RWPE2 (cell line): ENCODE data around the gene BRF1.

Experiments
- ATAC-seq: fragments of 200-7000 bp; cut with Tn5 transposase; 3 replicates; pipeline ENCODE4 v1.9.1; 2021; ENCODE audit warnings: low read depth
- DNase-seq: peaks from one replicate; pipeline ENCODE4 v3.0.0-alpha.2; 2020; ENCODE audit warnings: low spot score
- H3K27ac ChIP-seq: fragments of 450-650 bp; 2 replicates; pipeline ENCODE4 v1.5.1; 2017; ENCODE audit warnings: mild to moderate bottlenecking; ENCODE audit not compliant: poor library complexity, severe bottlenecking
- H3K27me3 ChIP-seq: fragments of 250-450 bp; sonication (Bioruptor Pico); 2 replicates; pipeline ENCODE4 v1.5.1; 2021; ENCODE audit warnings: mild to moderate bottlenecking, moderate library complexity; ENCODE audit not compliant: insufficient read depth, poor library complexity, severe bottlenecking
- H3K36me3 ChIP-seq: fragments of 250-450 bp; sonication (Bioruptor Pico); 2 replicates; pipeline ENCODE4 v1.5.1; 2020; ENCODE audit warnings: low read depth, mild to moderate bottlenecking, moderate library complexity
- H3K4me1 ChIP-seq: fragments of 250-450 bp; sonication (Bioruptor Pico); 2 replicates; pipeline ENCODE4 v1.5.1; 2021; ENCODE audit warnings: mild to moderate bottlenecking, moderate library complexity; ENCODE audit not compliant: insufficient read depth, poor library complexity, severe bottlenecking
- H3K4me3 ChIP-seq: fragments of 250-450 bp; sonication (Bioruptor Pico); 2 replicates; pipeline ENCODE4 v1.5.1; 2021; ENCODE audit warnings: mild to moderate bottlenecking, moderate library complexity; ENCODE audit not compliant: severe bottlenecking
- H3K9me3 ChIP-seq: fragments of 250-450 bp; sonication (Bioruptor Pico); 2 replicates; pipeline ENCODE4 v1.5.1; 2021; ENCODE audit warnings: mild to moderate bottlenecking, moderate library complexity; ENCODE audit not compliant: severe bottlenecking
- TF ChIP-seq, protein P1 (sequence below): fragments of 450-650 bp; IDR thresholded peaks from one replicate; pipeline ENCODE4 v1.5.1; 2017; ENCODE audit warnings: mild to moderate bottlenecking, moderate library complexity; ENCODE audit not compliant: poor library complexity, severe bottlenecking

BRF1 gene

DNA sequence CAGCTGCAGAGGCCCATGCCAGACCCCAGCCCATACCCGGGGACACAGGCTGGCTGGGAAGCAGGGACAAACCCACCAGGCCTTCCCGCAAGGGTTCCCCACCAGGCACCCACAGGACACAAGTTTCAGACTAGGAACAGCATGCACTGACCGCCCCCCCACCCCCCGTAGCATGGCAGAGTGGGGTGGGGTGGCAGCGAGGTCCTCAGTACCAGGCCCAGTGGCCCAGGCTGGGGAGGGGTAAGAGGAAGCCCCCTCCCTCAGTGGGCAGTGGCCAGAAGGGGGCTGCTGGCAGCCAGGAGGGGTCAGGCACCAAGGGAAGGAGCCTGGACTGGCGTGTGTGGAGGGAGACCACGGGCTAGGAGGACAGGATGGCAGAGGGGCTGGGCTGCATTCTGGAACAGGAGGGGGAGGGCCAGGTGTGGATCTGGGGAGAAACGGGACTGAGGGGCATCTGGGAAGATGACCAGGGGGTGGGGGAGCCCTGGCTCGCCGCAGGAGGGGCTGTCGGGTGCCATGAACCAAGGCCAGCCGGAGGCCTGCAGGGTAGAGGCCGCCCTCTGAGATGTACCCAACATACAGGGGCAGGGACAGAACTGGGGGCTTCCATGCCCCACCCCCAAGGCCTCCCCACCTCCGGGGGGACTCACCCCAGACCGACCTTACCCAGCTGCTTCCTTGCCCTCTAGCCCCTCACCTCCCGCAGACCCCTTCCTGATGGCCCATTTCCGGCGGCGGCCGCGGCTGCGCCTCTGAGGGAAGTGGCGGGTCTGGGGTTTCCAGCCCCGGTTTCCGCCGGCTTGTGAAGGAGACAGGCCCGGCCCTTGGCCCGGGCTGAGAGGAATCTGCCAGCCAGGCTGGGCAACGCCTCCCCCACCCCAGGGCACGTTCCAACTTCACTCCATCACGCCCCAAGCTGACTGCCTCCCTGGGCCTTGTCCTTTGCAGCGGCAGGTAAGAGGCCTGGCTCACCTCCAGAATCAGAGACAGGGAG is 126.6 kb downstream of the BRF1 start:
- Histone ChIP-seq H3K36me3 (no peaks in the 10 kb centered on the region), H3K4me3 (no peak overlapping the region), H3K4me1 (peaks cover 6% of the 10 kb centered on the region), H3K27ac (peak overlapping the region; percentile 46), H3K9me3 (no peaks in the 10 kb centered on the region), H3K27me3 (no peaks in the 10 kb centered on the region)
- no peak for DNase-seq
- TF ChIP-seq, protein P1, sequence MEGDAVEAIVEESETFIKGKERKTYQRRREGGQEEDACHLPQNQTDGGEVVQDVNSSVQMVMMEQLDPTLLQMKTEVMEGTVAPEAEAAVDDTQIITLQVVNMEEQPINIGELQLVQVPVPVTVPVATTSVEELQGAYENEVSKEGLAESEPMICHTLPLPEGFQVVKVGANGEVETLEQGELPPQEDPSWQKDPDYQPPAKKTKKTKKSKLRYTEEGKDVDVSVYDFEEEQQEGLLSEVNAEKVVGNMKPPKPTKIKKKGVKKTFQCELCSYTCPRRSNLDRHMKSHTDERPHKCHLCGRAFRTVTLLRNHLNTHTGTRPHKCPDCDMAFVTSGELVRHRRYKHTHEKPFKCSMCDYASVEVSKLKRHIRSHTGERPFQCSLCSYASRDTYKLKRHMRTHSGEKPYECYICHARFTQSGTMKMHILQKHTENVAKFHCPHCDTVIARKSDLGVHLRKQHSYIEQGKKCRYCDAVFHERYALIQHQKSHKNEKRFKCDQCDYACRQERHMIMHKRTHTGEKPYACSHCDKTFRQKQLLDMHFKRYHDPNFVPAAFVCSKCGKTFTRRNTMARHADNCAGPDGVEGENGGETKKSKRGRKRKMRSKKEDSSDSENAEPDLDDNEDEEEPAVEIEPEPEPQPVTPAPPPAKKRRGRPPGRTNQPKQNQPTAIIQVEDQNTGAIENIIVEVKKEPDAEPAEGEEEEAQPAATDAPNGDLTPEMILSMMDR: no peak
- peak; percentile 58 for ATAC-seq

DNA sequence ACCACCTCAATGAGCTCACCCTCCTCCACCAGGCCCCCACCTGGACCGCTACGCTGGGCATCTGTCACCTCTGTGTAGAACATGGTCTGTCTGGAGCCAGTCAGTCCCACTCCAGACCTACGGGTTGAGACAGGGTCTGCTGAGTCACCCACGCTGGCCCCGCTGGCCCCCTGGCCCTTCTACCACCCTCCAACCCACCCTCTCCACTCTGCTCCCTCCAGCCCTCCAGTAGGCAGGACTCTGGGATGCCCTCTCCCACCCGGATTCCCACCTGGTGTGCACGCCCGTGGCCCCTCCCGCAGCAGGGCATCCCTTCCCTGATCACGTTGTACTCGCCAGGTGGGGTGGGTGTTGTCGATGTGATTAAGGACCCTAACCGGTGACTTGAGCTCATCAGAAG is 127.7 kb downstream of the BRF1 start:
- no peaks in the 10 kb centered on the region for H3K36me3 ChIP-seq
- DNase-seq: no peak
- H3K4me3 ChIP-seq: no peak overlapping the region
- H3K27ac ChIP-seq: no peak overlapping the region
- peaks cover 6% of the 10 kb centered on the region for H3K4me1 ChIP-seq
- no peak for ATAC-seq
- TF ChIP-seq, protein P1: no peak
- no peaks in the 10 kb centered on the region for H3K9me3 ChIP-seq
- no peaks in the 10 kb centered on the region for H3K27me3 ChIP-seq

DNA sequence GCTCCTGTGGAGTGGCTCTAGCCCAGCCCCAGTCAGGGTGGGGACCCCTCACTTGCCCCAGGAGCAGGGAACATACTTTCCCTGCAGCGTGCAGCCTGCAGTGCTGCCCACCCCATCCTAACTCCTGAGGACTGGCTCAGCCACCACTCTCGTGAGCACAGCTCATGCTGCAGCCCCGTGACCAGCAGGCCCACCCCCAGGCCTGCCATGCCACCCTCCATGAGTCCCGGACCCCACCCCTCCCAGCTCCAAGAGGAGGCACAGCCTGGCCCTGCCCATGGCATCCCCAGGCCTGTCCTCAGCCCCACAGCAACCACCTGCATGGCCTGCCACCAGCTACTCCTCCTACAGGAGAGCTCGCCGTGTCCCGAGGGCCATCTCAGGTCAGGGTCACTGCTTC is 128.3 kb downstream of the BRF1 start:
- Histone ChIP-seq H3K36me3 (no peaks in the 10 kb centered on the region), H3K9me3 (no peaks in the 10 kb centered on the region), H3K27me3 (no peaks in the 10 kb centered on the region), H3K4me3 (no peak overlapping the region), H3K27ac (no peak overlapping the region), H3K4me1 (peaks cover 6% of the 10 kb centered on the region)
- ATAC-seq (no peak), DNase-seq (no peak)
- TF ChIP-seq, protein P1: no peak

DNA sequence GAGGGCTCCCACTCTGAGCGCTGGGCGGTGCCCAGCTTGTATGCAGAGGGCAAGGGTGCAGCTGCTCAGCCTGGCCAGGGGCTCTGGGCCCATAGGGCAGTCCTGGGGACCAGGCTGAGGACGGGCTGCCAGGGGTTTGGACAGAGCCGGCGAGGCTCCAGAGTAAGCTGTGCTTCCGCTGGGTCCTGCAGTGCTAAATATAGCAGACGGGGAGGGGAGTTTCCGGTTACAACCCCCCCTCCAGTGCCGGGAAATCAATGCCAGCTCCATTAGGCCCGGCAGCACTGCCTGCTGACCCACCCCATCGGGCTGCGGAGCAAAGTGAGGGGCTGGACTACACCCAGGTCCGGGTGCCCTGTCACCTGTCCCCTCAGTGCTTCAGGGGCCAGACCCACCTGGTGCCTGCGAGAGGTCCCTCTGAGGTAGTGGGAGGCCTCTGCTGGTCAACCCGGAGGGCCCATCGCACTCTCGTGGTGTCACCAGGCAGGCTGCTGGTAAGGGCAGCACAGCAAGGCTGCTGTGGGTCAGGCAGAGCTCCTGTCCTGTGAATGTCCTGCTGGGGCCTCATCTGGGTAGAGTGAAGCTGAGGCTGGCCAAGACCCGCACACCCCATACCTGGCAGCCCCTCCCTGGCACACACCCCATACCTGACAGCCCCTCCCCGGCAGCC is 129.7 kb downstream of the BRF1 start:
- TF ChIP-seq, protein P1: no peak
- H3K27ac ChIP-seq: no peak overlapping the region
- H3K4me3 ChIP-seq: no peak overlapping the region
- H3K27me3 ChIP-seq: no peaks in the 10 kb centered on the region
- H3K9me3 ChIP-seq: no peaks in the 10 kb centered on the region
- H3K4me1 ChIP-seq: peaks cover 16% of the 10 kb centered on the region
- H3K36me3 ChIP-seq: no peaks in the 10 kb centered on the region
- ATAC-seq (no peak), DNase-seq (no peak)
